ENCODE results near the gene NTHL1.
A peak's percentile ranks its signal among the peaks of the same experiment; 100 is the strongest.

Gene NTHL1

GRCh38 chr16:2036200-2036966 is 11.3 kb downstream of the NTHL1 start:
- no peak for ATAC-seq
- TF ChIP-seq TOX (CRISPR knock-in tag; IDR thresholded peaks at IDR 0.05; ENCODE audit: borderline replicate concordance) (no peak), TCF4 (CRISPR knock-in tag; IDR thresholded peaks at IDR 0.05; ENCODE audit: borderline replicate concordance) (no peak), RARB (CRISPR knock-in tag; IDR thresholded peaks at IDR 0.05) (no peak), BACH2 (CRISPR knock-in tag; IDR thresholded peaks at IDR 0.05; ENCODE audit: borderline replicate concordance) (no peak), CSDC2 (CRISPR knock-in tag; IDR thresholded peaks at IDR 0.05) (no peak), ESRRG (CRISPR knock-in tag; IDR thresholded peaks at IDR 0.05) (no peak), PPARA (CRISPR knock-in tag; IDR thresholded peaks at IDR 0.05; ENCODE audit: borderline replicate concordance) (no peak)
- TF ChIP-seq, protein P1, sequence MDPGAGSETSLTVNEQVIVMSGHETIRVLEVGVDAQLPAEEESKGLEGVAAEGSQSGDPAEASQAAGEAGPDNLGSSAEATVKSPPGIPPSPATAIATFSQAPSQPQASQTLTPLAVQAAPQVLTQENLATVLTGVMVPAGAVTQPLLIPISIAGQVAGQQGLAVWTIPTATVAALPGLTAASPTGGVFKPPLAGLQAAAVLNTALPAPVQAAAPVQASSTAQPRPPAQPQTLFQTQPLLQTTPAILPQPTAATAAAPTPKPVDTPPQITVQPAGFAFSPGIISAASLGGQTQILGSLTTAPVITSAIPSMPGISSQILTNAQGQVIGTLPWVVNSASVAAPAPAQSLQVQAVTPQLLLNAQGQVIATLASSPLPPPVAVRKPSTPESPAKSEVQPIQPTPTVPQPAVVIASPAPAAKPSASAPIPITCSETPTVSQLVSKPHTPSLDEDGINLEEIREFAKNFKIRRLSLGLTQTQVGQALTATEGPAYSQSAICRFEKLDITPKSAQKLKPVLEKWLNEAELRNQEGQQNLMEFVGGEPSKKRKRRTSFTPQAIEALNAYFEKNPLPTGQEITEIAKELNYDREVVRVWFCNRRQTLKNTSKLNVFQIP (CRISPR knock-in tag; IDR thresholded peaks at IDR 0.05; ENCODE audit: borderline replicate concordance, low read depth): no peak
- TF ChIP-seq, protein P2, sequence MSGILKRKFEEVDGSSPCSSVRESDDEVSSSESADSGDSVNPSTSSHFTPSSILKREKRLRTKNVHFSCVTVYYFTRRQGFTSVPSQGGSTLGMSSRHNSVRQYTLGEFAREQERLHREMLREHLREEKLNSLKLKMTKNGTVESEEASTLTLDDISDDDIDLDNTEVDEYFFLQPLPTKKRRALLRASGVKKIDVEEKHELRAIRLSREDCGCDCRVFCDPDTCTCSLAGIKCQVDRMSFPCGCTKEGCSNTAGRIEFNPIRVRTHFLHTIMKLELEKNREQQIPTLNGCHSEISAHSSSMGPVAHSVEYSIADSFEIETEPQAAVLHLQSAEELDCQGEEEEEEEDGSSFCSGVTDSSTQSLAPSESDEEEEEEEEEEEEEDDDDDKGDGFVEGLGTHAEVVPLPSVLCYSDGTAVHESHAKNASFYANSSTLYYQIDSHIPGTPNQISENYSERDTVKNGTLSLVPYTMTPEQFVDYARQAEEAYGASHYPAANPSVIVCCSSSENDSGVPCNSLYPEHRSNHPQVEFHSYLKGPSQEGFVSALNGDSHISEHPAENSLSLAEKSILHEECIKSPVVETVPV (CRISPR knock-in tag; IDR thresholded peaks at IDR 0.05): no peak

GRCh38 chr16:2035431-2036199 is 12.0 kb downstream of the NTHL1 start:
- TF ChIP-seq ZFP30 (CRISPR knock-in tag; IDR thresholded peaks at IDR 0.05): no peak
- TF ChIP-seq TOX (CRISPR knock-in tag; IDR thresholded peaks at IDR 0.05; ENCODE audit: borderline replicate concordance): no peak
- no peak for TF ChIP-seq ZNF565 (CRISPR knock-in tag; conservative IDR thresholded peaks at IDR 0.05; ENCODE audit: low read depth)
- no peak for TF ChIP-seq TCF4 (CRISPR knock-in tag; IDR thresholded peaks at IDR 0.05; ENCODE audit: borderline replicate concordance)
- TF ChIP-seq SNAI2 (CRISPR knock-in tag; IDR thresholded peaks at IDR 0.05): no peak
- TF ChIP-seq CSDC2 (CRISPR knock-in tag; IDR thresholded peaks at IDR 0.05): no peak
- TF ChIP-seq ARNTL (CRISPR knock-in tag; IDR thresholded peaks at IDR 0.05; ENCODE audit: borderline replicate concordance, low read depth): no peak
- TF ChIP-seq, protein P3, sequence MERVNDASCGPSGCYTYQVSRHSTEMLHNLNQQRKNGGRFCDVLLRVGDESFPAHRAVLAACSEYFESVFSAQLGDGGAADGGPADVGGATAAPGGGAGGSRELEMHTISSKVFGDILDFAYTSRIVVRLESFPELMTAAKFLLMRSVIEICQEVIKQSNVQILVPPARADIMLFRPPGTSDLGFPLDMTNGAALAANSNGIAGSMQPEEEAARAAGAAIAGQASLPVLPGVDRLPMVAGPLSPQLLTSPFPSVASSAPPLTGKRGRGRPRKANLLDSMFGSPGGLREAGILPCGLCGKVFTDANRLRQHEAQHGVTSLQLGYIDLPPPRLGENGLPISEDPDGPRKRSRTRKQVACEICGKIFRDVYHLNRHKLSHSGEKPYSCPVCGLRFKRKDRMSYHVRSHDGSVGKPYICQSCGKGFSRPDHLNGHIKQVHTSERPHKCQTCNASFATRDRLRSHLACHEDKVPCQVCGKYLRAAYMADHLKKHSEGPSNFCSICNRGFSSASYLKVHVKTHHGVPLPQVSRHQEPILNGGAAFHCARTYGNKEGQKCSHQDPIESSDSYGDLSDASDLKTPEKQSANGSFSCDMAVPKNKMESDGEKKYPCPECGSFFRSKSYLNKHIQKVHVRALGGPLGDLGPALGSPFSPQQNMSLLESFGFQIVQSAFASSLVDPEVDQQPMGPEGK (CRISPR knock-in tag; IDR thresholded peaks at IDR 0.05; ENCODE audit: borderline replicate concordance): no peak
- no peak for TF ChIP-seq PPARA (CRISPR knock-in tag; IDR thresholded peaks at IDR 0.05; ENCODE audit: borderline replicate concordance)
- no peak for TF ChIP-seq OSR1 (CRISPR knock-in tag; IDR thresholded peaks at IDR 0.05)
- no peak for TF ChIP-seq BACH2 (CRISPR knock-in tag; IDR thresholded peaks at IDR 0.05; ENCODE audit: borderline replicate concordance)
- TF ChIP-seq ZNF70 (CRISPR knock-in tag; IDR thresholded peaks at IDR 0.05): no peak
- TF ChIP-seq, protein P2 (CRISPR knock-in tag; IDR thresholded peaks at IDR 0.05): no peak
- no peak for TF ChIP-seq ZNF8 (CRISPR knock-in tag; IDR thresholded peaks at IDR 0.05)
- TF ChIP-seq, protein P4, sequence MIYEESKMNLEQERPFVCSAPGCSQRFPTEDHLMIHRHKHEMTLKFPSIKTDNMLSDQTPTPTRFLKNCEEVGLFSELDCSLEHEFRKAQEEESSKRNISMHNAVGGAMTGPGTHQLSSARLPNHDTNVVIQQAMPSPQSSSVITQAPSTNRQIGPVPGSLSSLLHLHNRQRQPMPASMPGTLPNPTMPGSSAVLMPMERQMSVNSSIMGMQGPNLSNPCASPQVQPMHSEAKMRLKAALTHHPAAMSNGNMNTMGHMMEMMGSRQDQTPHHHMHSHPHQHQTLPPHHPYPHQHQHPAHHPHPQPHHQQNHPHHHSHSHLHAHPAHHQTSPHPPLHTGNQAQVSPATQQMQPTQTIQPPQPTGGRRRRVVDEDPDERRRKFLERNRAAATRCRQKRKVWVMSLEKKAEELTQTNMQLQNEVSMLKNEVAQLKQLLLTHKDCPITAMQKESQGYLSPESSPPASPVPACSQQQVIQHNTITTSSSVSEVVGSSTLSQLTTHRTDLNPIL (CRISPR knock-in tag; IDR thresholded peaks at IDR 0.05; ENCODE audit: low read depth): no peak
- TF ChIP-seq ISL1 (CRISPR knock-in tag; IDR thresholded peaks at IDR 0.05): no peak
- peak; percentile 36 for ATAC-seq
